Ishikawa (cell line): Measurements from ENCODE around the gene HOXB9.

Experiments
- EP300 ChIP-seq: IDR thresholded peaks from 2 replicates; pipeline ENCODE4 v1.6.1; 2012; ENCODE audit warnings: borderline replicate concordance
- FOXM1 ChIP-seq: IDR thresholded peaks from 2 replicates; pipeline ENCODE4 v1.6.1; 2012; ENCODE audit warnings: low read depth, borderline replicate concordance
- TF ChIP-seq, protein P1 (sequence below): IDR thresholded peaks from 2 replicates; pipeline ENCODE4 v1.6.1; 2012; ENCODE audit warnings: low read depth, mild to moderate bottlenecking

DNA sequence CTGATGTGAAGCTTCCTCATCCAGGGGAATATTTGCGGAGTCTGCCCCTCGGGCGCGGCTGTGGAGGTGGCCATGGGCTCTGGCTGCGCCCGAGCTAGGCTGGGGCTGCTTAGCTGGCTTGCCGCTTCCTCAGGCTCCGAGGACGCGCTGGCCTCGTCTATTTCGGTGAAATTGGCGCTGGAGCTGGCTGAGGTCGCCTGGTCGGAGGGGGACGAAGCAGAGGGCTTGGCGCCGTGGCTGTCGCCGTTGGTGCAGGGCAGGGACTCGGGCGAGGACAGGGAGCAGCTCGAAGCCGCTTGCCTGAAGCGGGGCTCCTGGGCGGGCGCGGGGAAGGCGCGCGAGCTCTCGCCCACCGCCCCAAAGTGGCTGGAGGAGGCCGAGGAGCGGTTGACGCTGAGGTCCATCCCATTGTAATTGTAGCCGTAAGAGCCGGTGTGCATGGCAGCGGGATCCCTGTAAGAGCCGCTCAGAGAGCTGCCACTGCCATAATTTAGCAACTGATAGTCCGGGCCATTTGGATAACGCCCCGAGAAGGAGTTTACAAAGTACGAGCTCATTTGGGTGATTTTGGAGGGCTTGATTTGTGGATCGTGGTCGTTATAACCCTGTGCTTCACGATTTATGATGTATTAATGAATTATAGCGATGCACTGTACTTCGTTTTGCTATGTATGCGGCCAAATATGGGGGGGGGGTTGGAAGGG, 32.9 kb downstream of the HOXB9 start, which contains the start of gene HOXB5:
- TF ChIP-seq, protein P1, sequence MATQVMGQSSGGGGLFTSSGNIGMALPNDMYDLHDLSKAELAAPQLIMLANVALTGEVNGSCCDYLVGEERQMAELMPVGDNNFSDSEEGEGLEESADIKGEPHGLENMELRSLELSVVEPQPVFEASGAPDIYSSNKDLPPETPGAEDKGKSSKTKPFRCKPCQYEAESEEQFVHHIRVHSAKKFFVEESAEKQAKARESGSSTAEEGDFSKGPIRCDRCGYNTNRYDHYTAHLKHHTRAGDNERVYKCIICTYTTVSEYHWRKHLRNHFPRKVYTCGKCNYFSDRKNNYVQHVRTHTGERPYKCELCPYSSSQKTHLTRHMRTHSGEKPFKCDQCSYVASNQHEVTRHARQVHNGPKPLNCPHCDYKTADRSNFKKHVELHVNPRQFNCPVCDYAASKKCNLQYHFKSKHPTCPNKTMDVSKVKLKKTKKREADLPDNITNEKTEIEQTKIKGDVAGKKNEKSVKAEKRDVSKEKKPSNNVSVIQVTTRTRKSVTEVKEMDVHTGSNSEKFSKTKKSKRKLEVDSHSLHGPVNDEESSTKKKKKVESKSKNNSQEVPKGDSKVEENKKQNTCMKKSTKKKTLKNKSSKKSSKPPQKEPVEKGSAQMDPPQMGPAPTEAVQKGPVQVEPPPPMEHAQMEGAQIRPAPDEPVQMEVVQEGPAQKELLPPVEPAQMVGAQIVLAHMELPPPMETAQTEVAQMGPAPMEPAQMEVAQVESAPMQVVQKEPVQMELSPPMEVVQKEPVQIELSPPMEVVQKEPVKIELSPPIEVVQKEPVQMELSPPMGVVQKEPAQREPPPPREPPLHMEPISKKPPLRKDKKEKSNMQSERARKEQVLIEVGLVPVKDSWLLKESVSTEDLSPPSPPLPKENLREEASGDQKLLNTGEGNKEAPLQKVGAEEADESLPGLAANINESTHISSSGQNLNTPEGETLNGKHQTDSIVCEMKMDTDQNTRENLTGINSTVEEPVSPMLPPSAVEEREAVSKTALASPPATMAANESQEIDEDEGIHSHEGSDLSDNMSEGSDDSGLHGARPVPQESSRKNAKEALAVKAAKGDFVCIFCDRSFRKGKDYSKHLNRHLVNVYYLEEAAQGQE, result no peak
- TF ChIP-seq FOXM1, result no peak
- TF ChIP-seq EP300, result no peak
